ENCODE results near the gene HIPK2. TPM values are rescaled to one million over a fixed set of nuclear protein-coding genes. Genes with fewer than 3 reads are reported as not detected.

Gene HIPK2
- total and polyA plus RNA-seq, 8 donors, result 25.1 to 61.8 (median 30.4) TPM

DNA sequence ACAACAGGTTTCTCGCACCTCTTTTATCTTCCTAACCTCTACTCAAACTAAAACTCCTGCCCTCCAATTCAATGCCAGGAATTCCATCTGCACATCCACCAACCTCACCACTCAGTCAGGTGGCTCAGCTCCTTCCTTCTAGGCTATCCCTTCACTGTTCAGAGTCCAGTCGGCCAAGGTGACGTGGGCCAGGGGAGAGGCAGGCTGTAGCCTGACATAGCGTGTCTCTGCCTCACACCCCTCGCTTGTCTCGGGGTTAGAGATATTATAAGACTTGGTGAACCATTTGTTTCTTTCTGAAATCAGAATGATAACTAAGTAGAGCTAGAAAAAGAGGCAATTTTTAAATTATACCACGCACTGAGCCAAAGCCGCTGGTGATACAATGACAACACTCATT is 31.1 kb downstream of the HIPK2 start:
- ATAC-seq (no peak), DNase-seq (no peak)

DNA sequence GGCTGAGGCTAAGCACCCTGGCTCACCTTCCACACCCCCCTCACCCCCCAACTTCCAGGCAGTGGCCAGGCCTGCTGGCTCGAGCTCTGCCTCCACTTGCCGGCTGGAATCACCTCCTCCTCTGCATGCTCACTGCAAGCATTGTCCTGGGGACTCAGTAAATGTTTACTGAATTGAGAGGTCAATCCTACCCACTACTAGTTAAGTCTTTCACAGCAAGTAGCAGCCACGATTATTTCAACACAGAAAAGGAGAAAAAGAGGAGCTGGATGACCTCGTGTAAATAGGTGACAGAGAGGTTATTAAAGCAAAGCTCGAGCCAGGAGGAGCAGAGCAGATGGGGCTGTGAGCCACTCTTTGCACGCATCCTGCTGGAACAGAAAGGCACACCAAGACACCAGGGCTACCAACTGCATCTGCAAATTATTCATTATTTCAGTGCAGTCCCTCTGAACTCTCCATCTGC is 32.1 kb downstream of the HIPK2 start:
- DNase-seq (no peak), ATAC-seq (peak; percentile 9)
- Histone ChIP-seq H3K4me3 (no peak overlapping the region), H3K27me3 (no peaks in the 10 kb centered on the region), H3K27ac (peak overlapping the region in 1 of 2 donors; percentile 25), H3K9me3 (no peaks in the 10 kb centered on the region), H3K36me3 (no peaks in the 10 kb centered on the region), H3K4me1 (peaks cover 14 to 79% of the 10 kb centered on the region in 2 donors)
- TF ChIP-seq, protein P1, sequence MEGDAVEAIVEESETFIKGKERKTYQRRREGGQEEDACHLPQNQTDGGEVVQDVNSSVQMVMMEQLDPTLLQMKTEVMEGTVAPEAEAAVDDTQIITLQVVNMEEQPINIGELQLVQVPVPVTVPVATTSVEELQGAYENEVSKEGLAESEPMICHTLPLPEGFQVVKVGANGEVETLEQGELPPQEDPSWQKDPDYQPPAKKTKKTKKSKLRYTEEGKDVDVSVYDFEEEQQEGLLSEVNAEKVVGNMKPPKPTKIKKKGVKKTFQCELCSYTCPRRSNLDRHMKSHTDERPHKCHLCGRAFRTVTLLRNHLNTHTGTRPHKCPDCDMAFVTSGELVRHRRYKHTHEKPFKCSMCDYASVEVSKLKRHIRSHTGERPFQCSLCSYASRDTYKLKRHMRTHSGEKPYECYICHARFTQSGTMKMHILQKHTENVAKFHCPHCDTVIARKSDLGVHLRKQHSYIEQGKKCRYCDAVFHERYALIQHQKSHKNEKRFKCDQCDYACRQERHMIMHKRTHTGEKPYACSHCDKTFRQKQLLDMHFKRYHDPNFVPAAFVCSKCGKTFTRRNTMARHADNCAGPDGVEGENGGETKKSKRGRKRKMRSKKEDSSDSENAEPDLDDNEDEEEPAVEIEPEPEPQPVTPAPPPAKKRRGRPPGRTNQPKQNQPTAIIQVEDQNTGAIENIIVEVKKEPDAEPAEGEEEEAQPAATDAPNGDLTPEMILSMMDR (IDR thresholded peaks at IDR 0.05), result no peak
- intact Hi-C loops (cut with DNase I), result no loop called here

More for the DNA sequence above, 31.1 kb downstream of the HIPK2 start:
- Histone ChIP-seq H3K9me3 (no peaks in the 10 kb centered on the region), H3K36me3 (no peaks in the 10 kb centered on the region), H3K27me3 (no peaks in the 10 kb centered on the region), H3K4me1 (peaks cover 14 to 72% of the 10 kb centered on the region in 2 donors), H3K27ac (no peak overlapping the region), H3K4me3 (no peak overlapping the region)
- intact Hi-C loops (cut with DNase I), result no loop called here
- TF ChIP-seq, protein P1 (IDR thresholded peaks at IDR 0.05), result no peak

GRCh38 chr7:139744768-139745677 is 32.8 kb downstream of the HIPK2 start:
- H3K4me1 ChIP-seq, result peaks cover 14 to 82% of the 10 kb centered on the region in 2 donors
- no peak for ATAC-seq
- no peak for DNase-seq
- TF ChIP-seq, protein P1 (IDR thresholded peaks at IDR 0.05), result no peak
- peak overlapping the region in 1 of 2 donors; percentile 25 for H3K27ac ChIP-seq
- no peaks in the 10 kb centered on the region for H3K36me3 ChIP-seq
- H3K27me3 ChIP-seq, result no peaks in the 10 kb centered on the region
- H3K9me3 ChIP-seq, result no peaks in the 10 kb centered on the region
- no peak overlapping the region for H3K4me3 ChIP-seq
- intact Hi-C loops (cut with DNase I), result no loop called here

DNA sequence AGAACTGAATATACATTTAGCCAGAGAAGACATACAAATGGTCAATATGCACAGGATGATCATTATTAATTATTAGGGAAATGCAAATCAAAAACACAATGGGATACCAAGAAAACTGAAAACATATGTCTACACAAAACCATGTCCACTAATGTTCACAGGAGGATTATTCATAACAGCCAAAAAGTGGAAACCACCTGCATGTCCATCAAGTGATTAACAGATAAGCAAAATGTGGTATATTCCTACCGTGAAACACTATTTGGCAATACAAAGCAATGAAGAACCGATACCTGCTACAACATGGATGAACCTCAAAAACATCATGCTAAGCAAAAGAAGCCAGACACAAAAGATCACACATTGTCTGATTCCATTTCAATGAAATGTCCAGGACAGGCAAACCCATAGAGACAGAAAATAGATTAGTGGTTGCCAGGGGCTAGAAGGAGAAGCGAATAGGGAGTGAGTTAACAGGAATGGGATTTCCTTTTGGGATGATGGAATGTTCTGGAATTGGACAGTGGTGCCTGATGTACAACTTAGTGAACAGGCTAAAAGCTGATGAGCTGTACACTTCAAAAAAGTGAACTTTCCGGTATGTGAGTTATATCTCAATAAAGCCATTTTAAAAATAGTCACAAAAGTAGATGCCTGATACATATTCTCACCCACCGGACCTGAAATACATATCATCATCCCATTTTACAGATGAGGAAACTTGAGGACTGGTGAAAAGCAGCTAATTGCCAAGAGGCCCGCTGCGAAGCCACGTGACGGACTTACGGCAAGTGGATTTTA is 33.6 kb downstream of the HIPK2 start:
- Histone ChIP-seq H3K9me3 (no peaks in the 10 kb centered on the region), H3K4me1 (peaks cover 14 to 79% of the 10 kb centered on the region in 2 donors), H3K27ac (no peak overlapping the region), H3K4me3 (no peak overlapping the region), H3K27me3 (no peaks in the 10 kb centered on the region), H3K36me3 (no peaks in the 10 kb centered on the region)
- DNase-seq (no peak), ATAC-seq (no peak)
- intact Hi-C loops (cut with DNase I), result no loop called here
- TF ChIP-seq, protein P1 (IDR thresholded peaks at IDR 0.05), result no peak

Data from left lung (tissue), 10 donors.